Body of pancreas (tissue), 4 donors: Measurements from ENCODE around the gene ERBB3.

Experiments used
- POLR2A ChIP-seq, 3 donors: fragments of 450-650 bp; IDR thresholded peaks; one replicate each; pipeline ENCODE4 v1.6.1; 2016; ENCODE audit warnings: antibody characterized with exemption in 3 of 3, mild to moderate bottlenecking in 2 of 3
- TF ChIP-seq, protein P1 (sequence below), 7 experiments: fragments of 450-650 bp in 4 of 7; fragments of 200-600 bp in 3 of 7; sonication (generic) in 3 of 7; IDR thresholded peaks; one replicate each; pipeline ENCODE4 v1.5.1; 2016 to 2019; ENCODE audit warnings: antibody characterized with exemption in 7 of 7

DNA sequence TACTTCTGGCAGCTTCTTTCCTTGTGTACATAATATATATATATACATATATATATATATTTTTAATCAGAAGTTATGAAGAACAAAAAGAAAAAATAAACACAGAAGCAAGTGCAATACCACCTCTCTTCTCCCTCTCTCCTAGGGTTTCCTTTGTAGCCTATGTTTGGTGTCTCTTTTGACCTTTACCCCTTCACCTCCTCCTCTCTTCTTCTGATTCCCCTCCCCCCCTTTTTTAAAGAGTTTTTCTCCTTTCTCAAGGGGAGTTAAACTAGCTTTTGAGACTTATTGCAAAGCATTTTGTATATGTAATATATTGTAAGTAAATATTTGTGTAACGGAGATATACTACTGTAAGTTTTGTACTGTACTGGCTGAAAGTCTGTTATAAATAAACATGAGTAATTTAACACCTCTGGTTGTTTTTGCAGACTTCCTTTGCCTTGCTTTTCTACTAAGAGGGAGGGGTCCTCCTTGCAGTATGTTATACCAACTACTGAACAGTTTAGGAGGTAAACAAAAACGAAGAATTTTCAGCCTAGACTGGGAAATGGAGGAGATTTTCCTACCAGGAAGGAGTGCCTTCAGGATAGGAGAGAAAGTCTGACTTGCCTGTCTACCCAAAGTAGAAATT lies 41.8 kb upstream of the ERBB3 start:
- TF ChIP-seq, protein P1, sequence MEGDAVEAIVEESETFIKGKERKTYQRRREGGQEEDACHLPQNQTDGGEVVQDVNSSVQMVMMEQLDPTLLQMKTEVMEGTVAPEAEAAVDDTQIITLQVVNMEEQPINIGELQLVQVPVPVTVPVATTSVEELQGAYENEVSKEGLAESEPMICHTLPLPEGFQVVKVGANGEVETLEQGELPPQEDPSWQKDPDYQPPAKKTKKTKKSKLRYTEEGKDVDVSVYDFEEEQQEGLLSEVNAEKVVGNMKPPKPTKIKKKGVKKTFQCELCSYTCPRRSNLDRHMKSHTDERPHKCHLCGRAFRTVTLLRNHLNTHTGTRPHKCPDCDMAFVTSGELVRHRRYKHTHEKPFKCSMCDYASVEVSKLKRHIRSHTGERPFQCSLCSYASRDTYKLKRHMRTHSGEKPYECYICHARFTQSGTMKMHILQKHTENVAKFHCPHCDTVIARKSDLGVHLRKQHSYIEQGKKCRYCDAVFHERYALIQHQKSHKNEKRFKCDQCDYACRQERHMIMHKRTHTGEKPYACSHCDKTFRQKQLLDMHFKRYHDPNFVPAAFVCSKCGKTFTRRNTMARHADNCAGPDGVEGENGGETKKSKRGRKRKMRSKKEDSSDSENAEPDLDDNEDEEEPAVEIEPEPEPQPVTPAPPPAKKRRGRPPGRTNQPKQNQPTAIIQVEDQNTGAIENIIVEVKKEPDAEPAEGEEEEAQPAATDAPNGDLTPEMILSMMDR (IDR thresholded peaks at IDR 0.05): no peak
- no peak for TF ChIP-seq POLR2A (IDR thresholded peaks at IDR 0.05)
